HK-2 (cell line): ENCODE results near the gene LARGE1.
A peak's percentile ranks its signal among the peaks of the same experiment; 100 is the strongest.

ENCODE experiments used
- DNase-seq: peaks from one replicate; pipeline ENCODE4 v3.0.0-alpha.2; 2018; ENCODE audit not compliant: unreplicated experiment

Gene LARGE1

DNA sequence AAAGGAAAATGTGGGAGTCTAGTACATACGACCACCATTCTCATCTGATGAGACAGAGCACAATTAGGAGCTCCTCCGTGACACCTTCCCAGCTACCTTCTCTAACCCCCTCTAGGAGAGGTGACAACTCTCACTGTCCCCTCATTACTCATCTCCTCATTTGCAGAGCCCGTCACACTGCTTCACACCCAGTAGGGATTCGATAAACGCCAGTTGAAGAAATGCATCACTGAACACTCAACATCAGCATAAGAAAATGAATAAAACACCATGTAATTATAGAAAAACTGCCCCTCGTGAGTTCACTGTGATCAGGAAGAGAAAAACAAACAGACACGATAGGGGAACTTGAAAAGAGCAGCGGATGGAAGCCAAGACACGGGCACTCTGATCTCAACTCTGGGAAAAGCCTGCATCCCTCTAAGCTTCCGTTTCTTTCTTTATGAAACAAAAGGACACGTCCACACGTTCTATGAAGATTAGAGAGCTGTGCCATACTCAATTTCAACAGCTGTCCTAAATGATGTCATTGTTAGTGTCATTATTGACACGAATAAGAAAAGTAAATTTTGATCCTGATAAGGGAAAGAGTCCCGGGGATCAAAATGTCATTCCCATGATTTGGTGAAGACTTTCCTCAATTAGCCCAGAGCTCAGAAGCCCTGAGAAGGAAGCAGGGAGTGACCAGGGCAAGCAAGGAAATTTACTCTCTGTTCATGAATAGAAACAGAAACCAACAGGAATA is 356.9 kb downstream of the LARGE1 start:
- DNase-seq, result no peak

GRCh38 chr22:33562501-33562900 is 357.8 kb downstream of the LARGE1 start:
- DNase-seq, result no peak

- DNase-seq, result no peak
Observed at GRCh38 chr22:33561149-33561807, 359.0 kb downstream of the LARGE1 start.

GRCh38 chr22:33557836-33558235 is 362.4 kb downstream of the LARGE1 start:
- no peak for DNase-seq

- DNase-seq, result peak; percentile 39
Observed at GRCh38 chr22:33555814-33556522, 364.3 kb downstream of the LARGE1 start.

DNA sequence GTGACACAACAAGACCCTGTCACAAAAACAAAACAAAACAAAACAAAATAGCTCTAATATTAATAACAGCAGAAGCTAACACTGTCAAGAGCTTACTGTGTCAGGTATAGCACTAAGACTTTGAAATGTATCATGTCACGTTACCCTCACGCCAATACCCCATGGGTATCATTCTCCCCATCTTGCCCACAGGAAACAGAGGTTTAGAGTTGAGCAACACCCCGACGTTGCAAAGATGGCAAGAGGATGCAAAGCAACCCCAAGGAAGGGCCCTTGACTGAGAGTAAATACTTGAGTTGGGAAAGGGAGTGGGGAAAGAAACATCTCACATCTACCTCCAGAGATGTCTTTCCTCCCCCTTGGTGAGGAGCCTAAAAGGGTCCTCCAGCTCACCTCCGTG is 366.8 kb downstream of the LARGE1 start:
- DNase-seq, result no peak

DNA sequence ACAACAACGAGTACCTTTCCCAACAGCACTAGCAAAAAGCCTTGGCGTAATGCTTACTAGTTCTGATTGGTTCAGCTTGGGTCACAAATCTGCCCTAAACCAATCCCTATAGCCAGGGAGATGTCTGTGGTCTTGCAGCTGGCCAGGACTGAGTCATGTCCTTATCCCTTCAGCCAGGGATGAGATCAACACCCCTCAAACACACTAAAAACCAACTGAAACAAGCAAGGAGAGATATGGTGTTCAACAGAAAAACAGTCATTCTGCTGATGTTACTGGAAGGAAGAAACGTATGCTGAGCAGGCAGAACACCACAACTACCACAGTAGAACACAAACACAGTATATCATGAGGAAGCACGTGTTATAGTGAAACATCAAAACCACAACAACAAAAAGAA is 375.6 kb downstream of the LARGE1 start:
- no peak for DNase-seq

DNA sequence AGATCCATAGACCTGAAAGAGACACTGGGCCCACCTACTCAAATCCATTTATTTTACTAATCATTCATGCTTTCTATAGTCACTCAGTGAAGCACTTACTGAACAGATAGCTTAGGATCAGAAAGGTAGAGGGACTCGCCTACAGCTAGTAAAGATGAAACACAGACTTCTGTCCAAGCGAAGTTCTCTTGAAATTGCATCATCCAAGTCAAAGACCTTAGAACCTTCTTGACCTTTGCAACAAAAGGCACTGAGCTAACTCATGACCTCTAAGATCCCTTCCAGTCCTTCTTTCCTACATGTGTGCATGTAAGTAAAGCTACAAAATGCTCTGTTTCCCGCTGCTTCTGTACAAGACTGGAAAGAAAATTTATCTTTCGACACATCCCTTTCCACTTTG is 377.6 kb downstream of the LARGE1 start:
- no peak for DNase-seq

- no peak for DNase-seq
Observed at GRCh38 chr22:33542153-33542552, 378.1 kb downstream of the LARGE1 start.

- peak; percentile 79 for DNase-seq
Observed at GRCh38 chr22:33539902-33540751, 380.1 kb downstream of the LARGE1 start.

- DNase-seq, result no peak
Observed at GRCh38 chr22:33539202-33539901, 380.9 kb downstream of the LARGE1 start.

GRCh38 chr22:33538277-33538885 is 381.9 kb downstream of the LARGE1 start:
- DNase-seq, result no peak

GRCh38 chr22:33537059-33537458 is 383.2 kb downstream of the LARGE1 start:
- no peak for DNase-seq

GRCh38 chr22:33535937-33536875 is 384.1 kb downstream of the LARGE1 start:
- DNase-seq, result no peak

GRCh38 chr22:33529424-33530113 is 390.7 kb downstream of the LARGE1 start:
- DNase-seq, result no peak

DNA sequence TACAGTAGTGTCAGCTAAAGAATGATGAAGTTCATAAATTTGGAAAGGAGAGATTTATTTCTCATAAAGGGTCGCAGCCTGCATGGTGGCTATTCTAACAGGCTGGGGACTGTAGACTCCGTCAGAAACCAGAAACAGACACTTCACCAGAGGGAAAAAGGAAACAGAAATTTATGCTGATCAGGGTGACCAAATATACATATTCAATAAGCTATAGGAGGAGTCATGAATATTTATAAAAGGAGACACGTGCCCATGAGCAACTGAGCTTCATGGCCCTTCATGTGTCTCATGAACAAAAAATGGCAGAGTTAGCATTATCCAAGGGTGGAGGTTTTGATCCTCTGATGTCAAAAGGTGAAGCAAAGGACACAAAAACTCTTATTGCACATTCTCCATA is 392.1 kb downstream of the LARGE1 start:
- DNase-seq, result no peak

GRCh38 chr22:33526434-33527107 is 393.7 kb downstream of the LARGE1 start:
- no peak for DNase-seq

- no peak for DNase-seq
Observed at GRCh38 chr22:33524511-33525260, 395.6 kb downstream of the LARGE1 start.
